H1 (cell line): Measurements from ENCODE around the gene CHST1. TPM values are rescaled to one million over a fixed set of nuclear protein-coding genes. Genes with fewer than 3 reads are reported as not detected.

ENCODE experiments used
- CTCF ChIA-PET: fragments of 300-600 bp; sonication (Branson Sonifier 250); formaldehyde crosslinking; loops from one replicate; lab custom pipeline; 2021; ENCODE audit not compliant: partially characterized antibody; lab: Charles Lee
- POLR2A ChIA-PET: fragments of 300-600 bp; sonication (Branson Sonifier 250); formaldehyde crosslinking; loops from one replicate; lab custom pipeline; 2021; ENCODE audit warnings: inconsistent platforms; ENCODE audit not compliant: partially characterized antibody; lab: Charles Lee
- DNase-seq, 2 experiments: peaks; one replicate each; pipeline versions ENCODE4 v3.0.0 to v3.0.0-alpha.2; 2010 to 2022; ENCODE audit warnings: low spot score in 2 of 2, low read depth in 1 of 2, mixed read lengths in 1 of 2
- FAIRE-seq: peaks from 2 replicates; lab custom pipeline; 2011; peaks lifted over from hg19 to GRCh38; lab: Jason Lieb, UNC
- H2AFZ ChIP-seq: 2 replicates; pipeline ENCODE4 v1.8.1; 2012; ENCODE audit warnings: low read length, inconsistent platforms
- H2AK5ac ChIP-seq: 2 replicates; pipeline ENCODE4 v1.6.1; 2013; ENCODE audit warnings: low read depth, low read length
- H2BK120ac ChIP-seq: replicated peaks from 2 replicates; pipeline ENCODE3; 2013; ENCODE audit warnings: low read depth, low read length, inconsistent platforms
- H2BK12ac ChIP-seq: 2 replicates; pipeline ENCODE4 v1.6.1; 2013; ENCODE audit warnings: low read depth, low read length
- H2BK15ac ChIP-seq: 2 replicates; pipeline ENCODE4 v1.6.1; 2013; ENCODE audit warnings: low read length
- H2BK20ac ChIP-seq: 2 replicates; pipeline ENCODE4 v1.6.1; 2013; ENCODE audit warnings: low read length
- H2BK5ac ChIP-seq: 2 replicates; pipeline ENCODE4 v1.6.1; 2013; ENCODE audit warnings: low read depth, low read length
- H3K14ac ChIP-seq: 2 replicates; pipeline ENCODE4 v1.6.1; 2013; ENCODE audit warnings: inconsistent platforms; ENCODE audit not compliant: insufficient read length
- H3K18ac ChIP-seq: 2 replicates; pipeline ENCODE4 v1.6.1; 2013; ENCODE audit warnings: low read length; ENCODE audit errors: extremely low read depth
- H3K23ac ChIP-seq: 2 replicates; pipeline ENCODE4 v1.6.1; 2013; ENCODE audit warnings: inconsistent platforms; ENCODE audit not compliant: insufficient read length
- H3K23me2 ChIP-seq: 2 replicates; pipeline ENCODE4 v1.6.1; 2013; ENCODE audit warnings: low read depth, low read length
- H3K27ac ChIP-seq: 2 replicates; pipeline ENCODE4 v1.6.1; 2011; ENCODE audit warnings: low read depth, low read length, inconsistent platforms
- H3K27me3 ChIP-seq, 4 experiments: replicated peaks in 1 of 4; 1 replicate in 1 of 4; 2 replicates in 3 of 4; pipeline versions ENCODE4 v1.6.1 to v1.8.1; 2011 to 2013; ENCODE audit warnings: low read length in 3 of 4, mild to moderate bottlenecking in 3 of 4, inconsistent platforms in 2 of 4, mixed read lengths in 2 of 4, moderate library complexity in 1 of 4; ENCODE audit not compliant: control insufficient read depth in 3 of 4, insufficient read depth in 3 of 4; ENCODE audit errors: extremely low read depth in 1 of 4
- H3K36me3 ChIP-seq, 4 experiments: 2 replicates each; pipeline versions ENCODE4 v1.6.1 to v1.8.1; 2011 to 2013; ENCODE audit warnings: mild to moderate bottlenecking in 4 of 4, low read length in 3 of 4, moderate library complexity in 2 of 4, control low read depth in 1 of 4, inconsistent platforms in 1 of 4; ENCODE audit not compliant: insufficient read depth in 4 of 4, control insufficient read depth in 2 of 4
- H3K4ac ChIP-seq: replicated peaks from 2 replicates; pipeline ENCODE3; 2013; ENCODE audit warnings: low read length, low read depth, mixed read lengths, inconsistent platforms; ENCODE audit not compliant: insufficient read length
- H3K4me1 ChIP-seq, 4 experiments: replicated peaks in 1 of 4; 1 replicate in 1 of 4; 2 replicates in 3 of 4; pipeline versions ENCODE4 v1.6.1 to v1.8.1; 2011 to 2013; ENCODE audit warnings: low read length in 3 of 4, inconsistent platforms in 2 of 4, mixed read lengths in 1 of 4; ENCODE audit not compliant: insufficient read depth in 4 of 4, control insufficient read depth in 3 of 4
- H3K4me2 ChIP-seq, 2 experiments: 2 replicates each; pipeline versions ENCODE4 v1.6.1 to v1.8.1; 2011 to 2013; ENCODE audit warnings: low read depth in 2 of 2, low read length in 2 of 2, control low read depth in 1 of 2, inconsistent platforms in 1 of 2, mild to moderate bottlenecking in 1 of 2; ENCODE audit not compliant: insufficient read depth in 1 of 2
- H3K4me3 ChIP-seq, 4 experiments: fragments of 200-600, 300-600 bp in 1 of 4; sonication (generic), shearing (Covaris generic), sonication (Bioruptor Twin) in 1 of 4; 2 replicates each; pipeline versions ENCODE4 v1.5.1 to v1.8.1; 2011 to 2016; ENCODE audit warnings: low read length in 4 of 4, low read depth in 3 of 4, control low read depth in 2 of 4, inconsistent platforms in 2 of 4, mild to moderate bottlenecking in 2 of 4, mixed read lengths in 1 of 4, moderate library complexity in 1 of 4; ENCODE audit not compliant: insufficient read depth in 2 of 4; ENCODE audit errors: extremely low read depth in 1 of 4
- H3K56ac ChIP-seq: replicated peaks from 2 replicates; pipeline ENCODE3; 2013; ENCODE audit warnings: low read depth, mild to moderate bottlenecking, mixed read lengths, low read length, inconsistent platforms; ENCODE audit not compliant: insufficient read length
- H3K79me1 ChIP-seq: 2 replicates; pipeline ENCODE4 v1.6.1; 2013; ENCODE audit warnings: low read depth, low read length, control low read depth
- H3K79me2 ChIP-seq, 2 experiments: 2 replicates each; pipeline versions ENCODE4 v1.6.1 to v1.8.1; 2012 to 2013; ENCODE audit warnings: low read length in 2 of 2, mild to moderate bottlenecking in 2 of 2, inconsistent platforms in 1 of 2; ENCODE audit not compliant: insufficient read depth in 2 of 2, control insufficient read depth in 1 of 2
- H3K9ac ChIP-seq, 4 experiments: replicated peaks in 1 of 4; 1 replicate in 1 of 4; 2 replicates in 3 of 4; pipeline versions ENCODE4 v1.6.1 to v1.8.1; 2011 to 2013; ENCODE audit warnings: low read depth in 3 of 4, low read length in 3 of 4, control low read depth in 2 of 4, mild to moderate bottlenecking in 2 of 4, moderate library complexity in 2 of 4, inconsistent platforms in 1 of 4; ENCODE audit errors: extremely low read depth in 1 of 4
- H3K9me3 ChIP-seq, 2 experiments: 2 replicates each; pipeline versions ENCODE4 v1.6.1 to v1.8.1; 2012 to 2013; ENCODE audit warnings: mild to moderate bottlenecking in 2 of 2, moderate library complexity in 2 of 2, control low read depth in 1 of 2, inconsistent platforms in 1 of 2, low read depth in 1 of 2, low read length in 1 of 2, mixed read lengths in 1 of 2; ENCODE audit not compliant: insufficient read depth in 2 of 2
- H4K20me1 ChIP-seq, 2 experiments: replicated peaks in 1 of 2; 2 replicates each; pipeline versions ENCODE3 to v1.8.1; 2011 to 2013; ENCODE audit warnings: inconsistent platforms in 2 of 2, low read length in 2 of 2, mild to moderate bottlenecking in 1 of 2; ENCODE audit not compliant: insufficient read depth in 2 of 2, control insufficient read depth in 1 of 2
- H4K5ac ChIP-seq: 2 replicates; pipeline ENCODE4 v1.6.1; 2013; ENCODE audit warnings: low read length, low read depth, mixed read lengths, inconsistent platforms; ENCODE audit not compliant: insufficient read length
- H4K8ac ChIP-seq: 2 replicates; pipeline ENCODE4 v1.8.0; 2013; ENCODE audit warnings: mild to moderate bottlenecking, moderate library complexity, low read length, inconsistent platforms; ENCODE audit not compliant: insufficient read depth; ENCODE audit errors: extremely low read depth
- H4K91ac ChIP-seq: replicated peaks from 2 replicates; pipeline ENCODE3; 2013; ENCODE audit warnings: low read length, mixed read lengths, inconsistent platforms; ENCODE audit not compliant: insufficient read length
- FOSL1 ChIP-seq: IDR thresholded peaks from 2 replicates; pipeline ENCODE4 v1.6.1; 2011; ENCODE audit warnings: mild to moderate bottlenecking, low read depth, low read length, moderate library complexity; ENCODE audit not compliant: insufficient read depth
- SUZ12 ChIP-seq: fragments of 200-600 bp; sonication (generic); IDR thresholded peaks from 2 replicates; pipeline ENCODE4 v1.6.1; 2012; ENCODE audit warnings: mild to moderate bottlenecking, inconsistent platforms, low read length, moderate library complexity, mixed read lengths
- WGBS, 2 experiments: shearing (Covaris generic) in 1 of 2; methylation state at CpG; one replicate each; pipeline versions ENCODE4 v1.1.6 to v1.1.7; 2013 to 2015; ENCODE audit warnings: low lambda C conversion rate in 2 of 2, mixed read lengths in 2 of 2, inconsistent platforms in 1 of 2, low coverage in 1 of 2, missing lambda C conversion rate in 1 of 2; ENCODE audit not compliant: insufficient replicate concordance in 2 of 2, insufficient coverage in 1 of 2, insufficient read length in 1 of 2; ENCODE audit errors: extremely low coverage in 1 of 2, missing lambda C conversion rate in 1 of 2; 5-methylcytosine and 5-hydroxymethylcytosine counted together
- polyA plus RNA-seq, 7 experiments: library from polyadenylated mRNA; depleted of rRNA in 3 of 7; stranded (reverse) in 5 of 7; unstranded in 2 of 7; fragments of >200 nt in 5 of 7; fragments of 200-250 nt in 2 of 7; gene quantifications; 1 replicate in 5 of 7; 2 replicates in 1 of 7; 4 replicates in 1 of 7; pipeline versions ENCODE4 v1.2.1 to v1.2.3, GENCODE V29; 2011 to 2013; ENCODE audit warnings: missing spikeins in 2 of 7, mixed read lengths in 2 of 7
- total RNA-seq: library from RNA; stranded (reverse); fragmentation: NEBNext Ultra II Directional; extraction: Animal tissue kit (Norgen Biotek cat#: 25700); gene quantifications from 2 replicates; pipeline ENCODE4 v1.2.1, GENCODE V29; 2021

CHST1 gene
- total and polyA plus RNA-seq, 2 of the 8 experiments (the other 6 are each of a cell fraction or from before 2014, with no cell fraction given) = 1.6 to 3.8 TPM

GRCh38 chr11:45620243-45620642 is 45.2 kb downstream of the CHST1 start:
- no peaks in the 10 kb centered on the region for H3K27me3 ChIP-seq
- WGBS, 2 experiments = 88% methylated on average over 3 of the region's 3 CpGs; no CpG with 5 or more reads in 1 of the 2 experiments

More at GRCh38 chr11:45620243-45620642, 45.2 kb downstream of the CHST1 start:
- H3K23ac ChIP-seq = no peak overlapping the region
- H3K4me3 ChIP-seq = no peak overlapping the region
- H3K18ac ChIP-seq = no peak overlapping the region
- H3K36me3 ChIP-seq = no peaks in the 10 kb centered on the region
- ChIA-PET POLR2A (interaction anchor here (1.3 kb wide), 1 partner anchor 228 kb away, joined by 3 read pairs; no protein-coding TSS in a partner anchor), CTCF (interaction anchor here (1.0 to 2.6 kb wide), 4 partner anchors 10 to 213 kb away, joined by 3 to 9 read pairs (median 5); no protein-coding TSS in a partner anchor)
- H2AK5ac ChIP-seq = no peak overlapping the region
- H2BK20ac ChIP-seq = no peak overlapping the region
- H3K56ac ChIP-seq = no peak overlapping the region
- no peak overlapping the region for H2BK5ac ChIP-seq
- no peak overlapping the region for H4K91ac ChIP-seq
- no peaks in the 10 kb centered on the region; a peak in 1 of 7 replicates for H3K4me1 ChIP-seq
- no peak overlapping the region for H3K9ac ChIP-seq
- no peak overlapping the region for H2AFZ ChIP-seq
- no peak overlapping the region for H3K4me2 ChIP-seq
- H2BK15ac ChIP-seq = no peak overlapping the region
- FAIRE-seq = no peak
- H3K23me2 ChIP-seq = no peaks in the 10 kb centered on the region
- no peaks in the 10 kb centered on the region for H3K79me1 ChIP-seq
- H2BK12ac ChIP-seq = peak overlapping the region; percentile 50; the same call in 1 of the 2 replicates
- no peaks in the 10 kb centered on the region for H3K9me3 ChIP-seq
- DNase-seq = no peak
- TF ChIP-seq FOSL1 (no peak), SUZ12 (no peak)
- H3K27ac ChIP-seq = no peak overlapping the region
- H2BK120ac ChIP-seq = no peak overlapping the region
- no peaks in the 10 kb centered on the region for H4K20me1 ChIP-seq
- no peak overlapping the region for H4K5ac ChIP-seq
- no peak overlapping the region; the same call in 1 of the 2 replicates for H4K8ac ChIP-seq
- H3K79me2 ChIP-seq = no peaks in the 10 kb centered on the region
- H3K4ac ChIP-seq = no peak overlapping the region
- H3K14ac ChIP-seq = no peak overlapping the region
